ENCODE measurements around the gene OR7G2.

- TF ChIP-seq CTCF (IDR thresholded peaks at IDR 0.05) (no peak), POLR2A (IDR thresholded peaks at IDR 0.05) (no peak)
Observed at GRCh38 chr19:9115307-9115813, 8.1 kb upstream of the OR7G2 start, which contains the start of gene OR7G1.
